ENCODE data around the gene ZNF438. TPM values are rescaled to one million over a fixed set of nuclear protein-coding genes. Genes with fewer than 3 reads are reported as not detected.

Gene ZNF438
- total RNA-seq, 4 donors from 2014 or later = 17.6 to 34.8 (median 23.6) TPM

DNA sequence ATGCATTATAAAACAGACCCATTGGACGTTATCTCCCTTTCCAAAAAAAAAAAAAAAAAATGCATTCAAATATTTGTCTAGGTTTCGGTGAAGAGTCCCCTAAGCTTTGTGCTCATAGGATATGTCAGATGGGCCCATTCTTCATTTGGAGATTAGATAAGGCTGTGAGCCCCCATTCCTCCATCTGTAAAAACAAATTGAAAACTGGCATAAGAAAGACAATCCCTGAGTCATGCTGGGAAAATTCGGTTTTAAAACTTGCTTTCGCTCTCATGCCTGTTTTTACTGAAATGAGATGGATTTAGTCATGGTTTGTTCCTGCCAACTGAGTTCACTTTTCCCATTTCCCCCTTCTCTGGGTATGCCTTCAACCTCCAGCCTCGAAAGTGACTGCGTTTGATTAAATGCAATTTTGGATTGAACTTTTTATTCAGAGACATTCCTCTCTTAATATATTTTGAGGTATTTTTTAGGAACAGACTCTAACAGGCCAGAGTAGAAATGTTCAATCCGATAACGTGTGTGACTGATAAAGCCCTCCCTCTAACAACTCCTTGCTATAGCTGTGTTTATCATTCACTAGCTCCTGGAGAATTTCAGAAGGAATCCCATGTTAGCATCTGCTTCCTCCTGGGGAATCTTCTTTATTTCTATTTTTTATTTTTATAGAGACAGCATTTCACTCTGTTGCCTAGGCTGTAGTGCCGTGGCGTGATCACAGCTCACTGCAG, 211.2 kb downstream of the ZNF438 start:
- TF ChIP-seq, protein P1, sequence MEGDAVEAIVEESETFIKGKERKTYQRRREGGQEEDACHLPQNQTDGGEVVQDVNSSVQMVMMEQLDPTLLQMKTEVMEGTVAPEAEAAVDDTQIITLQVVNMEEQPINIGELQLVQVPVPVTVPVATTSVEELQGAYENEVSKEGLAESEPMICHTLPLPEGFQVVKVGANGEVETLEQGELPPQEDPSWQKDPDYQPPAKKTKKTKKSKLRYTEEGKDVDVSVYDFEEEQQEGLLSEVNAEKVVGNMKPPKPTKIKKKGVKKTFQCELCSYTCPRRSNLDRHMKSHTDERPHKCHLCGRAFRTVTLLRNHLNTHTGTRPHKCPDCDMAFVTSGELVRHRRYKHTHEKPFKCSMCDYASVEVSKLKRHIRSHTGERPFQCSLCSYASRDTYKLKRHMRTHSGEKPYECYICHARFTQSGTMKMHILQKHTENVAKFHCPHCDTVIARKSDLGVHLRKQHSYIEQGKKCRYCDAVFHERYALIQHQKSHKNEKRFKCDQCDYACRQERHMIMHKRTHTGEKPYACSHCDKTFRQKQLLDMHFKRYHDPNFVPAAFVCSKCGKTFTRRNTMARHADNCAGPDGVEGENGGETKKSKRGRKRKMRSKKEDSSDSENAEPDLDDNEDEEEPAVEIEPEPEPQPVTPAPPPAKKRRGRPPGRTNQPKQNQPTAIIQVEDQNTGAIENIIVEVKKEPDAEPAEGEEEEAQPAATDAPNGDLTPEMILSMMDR (IDR thresholded peaks at IDR 0.05; ENCODE audit: low read depth) = no peak

DNA sequence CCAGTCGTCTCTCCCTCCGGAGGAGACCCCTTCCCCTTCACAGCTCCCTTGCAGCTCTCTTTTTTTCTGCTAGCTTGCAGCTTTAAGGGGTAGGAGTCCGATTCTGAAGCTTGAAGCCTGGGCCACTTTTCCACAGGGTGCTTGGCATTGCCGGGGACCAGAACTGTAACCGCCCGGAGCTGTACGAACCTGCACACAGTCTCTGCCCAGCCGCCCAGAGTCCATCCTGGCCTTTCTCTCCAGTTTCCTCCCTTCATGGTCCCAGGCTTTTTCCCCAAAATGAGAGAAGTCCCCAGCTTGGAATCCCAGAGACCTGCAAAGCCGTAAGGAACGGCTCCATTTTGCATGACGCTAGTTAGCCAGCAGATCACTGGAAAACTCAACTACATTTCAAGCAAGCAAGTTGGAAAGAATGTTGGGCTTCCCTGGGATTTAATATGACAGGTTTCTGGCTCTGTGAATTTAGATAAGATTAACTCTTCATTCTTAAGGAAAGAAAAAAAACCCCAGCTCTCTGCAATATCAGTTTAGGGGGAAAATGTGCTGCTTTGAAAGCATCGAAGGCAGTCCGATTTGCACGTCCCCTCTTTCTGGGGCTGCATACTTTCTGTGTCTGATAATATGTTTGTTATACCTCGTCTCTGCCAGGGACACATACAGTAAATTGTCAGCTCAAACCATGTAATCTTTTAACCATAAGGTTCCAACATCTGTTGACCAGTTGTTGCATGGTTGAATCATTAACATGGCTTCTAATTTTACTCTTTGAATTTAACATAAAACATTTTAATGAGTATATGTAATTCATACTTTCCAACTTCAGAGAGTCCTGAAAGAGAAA, 212.1 kb downstream of the ZNF438 start:
- TF ChIP-seq, protein P1 (IDR thresholded peaks at IDR 0.05; ENCODE audit: low read depth) = no peak

DNA sequence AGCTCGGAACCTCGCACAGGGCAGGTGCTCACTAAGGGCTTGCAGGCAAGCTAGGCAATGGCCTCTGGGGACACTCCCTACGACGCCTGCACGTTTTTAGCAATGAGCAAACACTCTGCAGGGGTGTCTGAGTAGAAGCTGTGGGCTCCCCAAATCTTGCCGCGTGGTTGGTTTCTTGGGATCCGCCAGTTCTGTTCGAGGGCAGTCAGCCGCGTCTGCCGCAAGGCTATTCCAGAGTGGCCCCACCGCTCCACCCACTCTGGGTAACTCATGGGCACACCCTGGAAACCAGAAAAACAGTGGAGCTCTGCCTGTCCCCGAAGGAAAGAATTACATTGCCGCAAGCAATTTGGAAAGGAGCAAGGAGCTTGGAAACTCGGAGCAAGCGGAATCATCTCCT, 212.8 kb downstream of the ZNF438 start:
- TF ChIP-seq, protein P1 (IDR thresholded peaks at IDR 0.05; ENCODE audit: low read depth) = no peak

DNA sequence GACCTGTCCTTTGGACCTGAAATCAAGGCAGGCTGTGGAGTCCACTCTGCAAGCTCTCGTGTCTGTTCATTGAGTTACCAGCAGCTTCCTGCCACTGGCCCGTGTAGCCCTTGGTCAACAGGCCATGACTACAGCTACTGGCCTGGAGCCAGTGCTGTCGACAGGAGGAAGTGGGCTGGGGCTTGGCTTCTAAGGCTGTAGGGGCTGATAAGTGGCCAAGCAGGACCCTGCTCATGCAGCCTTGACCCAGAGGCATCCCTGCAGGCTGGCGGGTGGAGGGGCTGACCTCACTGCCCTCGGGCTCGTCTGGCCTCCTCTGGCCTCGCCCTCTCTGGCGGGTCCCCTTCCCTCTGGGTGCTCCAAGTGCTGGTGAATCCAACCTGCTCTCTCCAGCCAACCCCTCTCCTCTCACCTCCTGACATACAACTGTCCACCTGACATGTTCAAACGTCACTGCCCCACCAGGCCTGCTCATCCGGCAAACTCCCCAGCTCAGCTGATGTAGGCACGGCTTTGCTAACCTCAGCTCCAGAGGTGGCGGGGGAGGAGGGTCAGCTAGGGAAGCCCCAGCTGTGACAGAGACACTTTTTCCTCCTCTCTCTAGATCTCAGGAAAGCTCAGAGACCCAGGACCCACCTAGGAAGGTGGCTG, 213.5 kb downstream of the ZNF438 start:
- TF ChIP-seq, protein P1 (IDR thresholded peaks at IDR 0.05; ENCODE audit: low read depth) = no peak

DNA sequence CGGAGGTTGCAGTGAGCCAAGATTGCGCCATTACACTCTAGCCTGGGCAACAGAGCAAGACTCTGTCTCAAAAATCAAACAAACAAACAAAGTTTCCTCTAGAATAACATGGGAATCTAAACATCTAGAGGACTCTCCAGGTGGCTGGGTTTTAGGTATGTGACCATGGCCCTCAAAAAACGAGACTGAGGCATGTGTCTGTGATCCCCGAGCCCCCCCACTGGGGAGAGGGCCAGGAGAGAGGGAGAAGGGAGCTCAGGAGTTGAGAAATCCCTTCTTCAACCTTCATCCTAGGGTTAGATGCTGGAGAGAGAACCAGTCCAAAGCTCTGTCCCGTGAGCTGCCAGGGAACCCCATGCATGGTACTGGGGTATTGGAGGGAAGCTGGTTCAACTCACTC, 214.1 kb downstream of the ZNF438 start:
- TF ChIP-seq, protein P1 (IDR thresholded peaks at IDR 0.05; ENCODE audit: low read depth) = no peak

DNA sequence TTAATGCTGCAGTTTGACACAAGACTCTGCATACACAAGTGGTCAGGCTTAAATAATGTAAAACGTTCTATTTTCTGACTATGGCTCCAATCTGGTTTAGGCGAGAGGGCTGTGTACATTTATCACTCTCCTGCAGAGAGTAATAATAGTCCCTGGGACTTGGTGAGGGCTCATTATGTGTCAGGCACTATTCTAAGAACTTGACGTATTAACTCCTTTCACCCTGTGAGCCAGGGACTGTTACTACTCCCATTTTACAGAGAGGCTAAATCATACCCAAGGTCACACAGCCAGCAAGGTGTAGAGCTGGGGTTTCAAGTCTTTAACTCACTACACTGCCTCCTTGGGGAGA, 214.9 kb downstream of the ZNF438 start:
- TF ChIP-seq, protein P1 (IDR thresholded peaks at IDR 0.05; ENCODE audit: low read depth) = no peak
